ENCODE data around the gene HCRTR1.
"Not testable (repeated sequence)": the region's sequence is repeated elsewhere in the genome, so short reads cannot be mapped to it uniquely, and the experiment has no call there.

Gene HCRTR1

GRCh38 chr1:31581821-31582810 lies 35.4 kb upstream of the HCRTR1 start:
- no peak for DNase-seq (ENCODE audit: low spot score)

DNA sequence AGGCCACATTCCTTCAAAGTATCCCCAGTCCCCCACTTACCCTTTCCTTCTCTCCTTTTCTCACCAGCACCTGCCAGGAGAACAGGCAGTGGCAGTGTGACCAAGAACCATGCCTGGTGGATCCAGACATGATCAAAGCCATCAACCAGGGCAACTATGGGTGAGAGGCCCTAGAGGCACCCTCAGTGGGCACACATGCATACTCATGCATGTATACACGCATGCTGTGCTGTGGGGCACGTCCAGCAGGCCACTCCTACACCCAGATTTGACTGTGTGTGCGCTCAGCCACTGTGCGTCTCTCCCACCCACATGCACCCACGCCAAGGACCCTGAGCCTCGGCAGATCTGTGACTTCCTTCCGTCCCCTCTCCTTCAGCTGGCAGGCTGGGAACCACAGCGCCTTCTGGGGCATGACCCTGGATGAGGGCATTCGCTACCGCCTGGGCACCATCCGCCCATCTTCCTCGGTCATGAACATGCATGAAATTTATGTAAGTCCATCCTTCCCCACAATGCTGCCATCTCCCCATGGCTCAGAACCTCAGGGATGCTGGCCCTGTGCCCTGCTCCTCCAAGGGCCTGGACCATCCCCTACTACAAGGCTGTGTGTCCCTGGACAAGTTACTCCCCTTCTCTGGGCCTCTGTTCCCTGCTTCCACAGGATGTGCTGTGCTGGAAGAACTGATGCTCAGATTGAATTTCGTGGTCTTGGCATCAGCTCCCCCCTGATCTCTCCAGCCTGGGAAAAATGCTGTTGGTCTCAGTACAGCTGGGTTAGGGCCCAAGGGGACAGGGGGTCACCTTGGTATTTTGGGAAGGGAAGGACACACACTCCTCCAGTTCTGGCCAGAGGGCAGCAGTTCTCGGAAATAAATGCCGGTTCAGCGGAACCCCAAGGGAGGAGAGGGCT lies 34.2 kb upstream of the HCRTR1 start:
- DNase-seq (ENCODE audit: low spot score), result no peak

DNA sequence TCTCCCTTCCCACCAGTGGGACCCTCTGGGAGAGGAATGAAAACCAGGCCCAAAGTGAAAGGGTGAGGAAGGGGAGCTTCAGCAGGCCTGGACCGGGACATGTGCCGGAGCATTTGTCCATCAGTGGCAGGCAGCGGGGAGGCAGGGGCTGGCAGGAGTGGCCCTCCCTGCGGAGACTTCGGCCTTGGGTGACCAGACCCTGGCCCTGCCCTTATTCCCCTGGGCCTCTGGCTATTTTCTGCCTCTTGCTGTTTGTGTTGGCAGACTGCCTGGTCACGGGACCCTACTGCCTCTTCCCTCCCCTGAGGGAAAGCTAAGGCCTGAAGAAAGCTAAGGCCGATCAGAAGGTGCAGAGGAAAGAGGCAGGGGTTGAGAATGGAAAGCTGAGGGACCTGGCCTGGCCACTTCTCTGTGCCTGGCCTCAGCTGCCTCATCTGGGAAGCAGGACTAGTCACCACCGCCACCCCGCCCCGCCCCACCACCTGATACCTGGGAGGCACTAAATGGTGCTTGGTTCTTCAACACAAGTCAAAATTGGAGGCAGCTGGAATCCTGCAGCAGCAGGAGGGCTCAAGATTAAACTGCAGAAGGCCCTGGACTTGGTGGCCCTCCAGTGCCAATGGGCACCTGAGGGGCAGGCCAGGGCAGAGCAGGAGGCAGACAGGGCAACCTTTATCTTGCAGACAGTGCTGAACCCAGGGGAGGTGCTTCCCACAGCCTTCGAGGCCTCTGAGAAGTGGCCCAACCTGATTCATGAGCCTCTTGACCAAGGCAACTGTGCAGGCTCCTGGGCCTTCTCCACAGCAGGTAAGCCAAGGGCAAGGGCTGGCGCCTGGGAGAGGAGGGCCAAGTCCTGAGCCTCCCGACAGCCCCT lies 33.3 kb upstream of the HCRTR1 start:
- DNase-seq (ENCODE audit: low spot score), result no peak

GRCh38 chr1:31584869-31585735 lies 32.4 kb upstream of the HCRTR1 start:
- no peak for DNase-seq (ENCODE audit: low spot score)

GRCh38 chr1:31585736-31586365 lies 31.6 kb upstream of the HCRTR1 start:
- DNase-seq (ENCODE audit: low spot score), result no peak

GRCh38 chr1:31586376-31587327 lies 30.8 kb upstream of the HCRTR1 start:
- DNase-seq (ENCODE audit: low spot score), result no peak

- not testable (repeated sequence) for DNase-seq (ENCODE audit: low spot score)
Observed at GRCh38 chr1:31587328-31587699, 30.2 kb upstream of the HCRTR1 start.

DNA sequence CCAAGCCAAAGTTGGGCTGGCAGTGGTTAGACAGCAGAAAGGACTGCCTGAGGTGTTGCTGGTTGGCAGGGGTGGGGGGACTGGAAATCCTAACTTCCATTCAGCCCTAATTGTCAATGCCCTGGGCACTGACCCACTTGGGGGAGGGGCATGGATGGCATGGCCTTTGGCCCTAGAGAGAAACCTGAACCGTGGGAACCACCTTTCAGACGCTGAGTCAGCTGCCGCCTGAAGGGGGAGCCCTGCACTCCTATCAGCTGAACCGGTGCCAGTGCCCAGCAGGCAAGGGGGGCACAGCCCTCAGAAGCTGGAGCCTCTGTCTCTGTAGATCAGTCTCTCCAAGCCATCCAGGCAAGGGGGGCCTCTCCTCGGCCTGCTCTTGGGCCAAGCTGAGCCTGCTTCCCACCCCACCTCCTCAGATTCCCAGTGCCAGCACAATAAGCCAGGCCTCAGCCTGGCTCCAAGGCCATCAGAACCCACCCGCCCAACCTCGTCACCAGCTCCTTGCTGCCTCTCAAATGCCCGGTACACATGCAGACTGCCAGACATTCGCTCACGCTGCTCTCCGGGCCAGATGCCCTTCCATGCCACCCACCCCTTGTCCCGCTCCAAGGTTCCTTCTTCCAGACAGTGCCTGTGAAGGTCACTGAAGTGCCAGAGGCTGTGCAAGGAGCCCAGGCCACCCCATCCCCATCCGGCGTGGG lies 29.6 kb upstream of the HCRTR1 start:
- peak; percentile 65 for DNase-seq (ENCODE audit: low spot score)

- DNase-seq (ENCODE audit: low spot score), result peak; percentile 45
Observed at GRCh38 chr1:31588751-31589515, 28.6 kb upstream of the HCRTR1 start.

- DNase-seq (ENCODE audit: low spot score), result peak; percentile 39
Observed at GRCh38 chr1:31591425-31592093, 25.9 kb upstream of the HCRTR1 start.

GRCh38 chr1:31592132-31592531 lies 25.4 kb upstream of the HCRTR1 start:
- no peak for DNase-seq (ENCODE audit: low spot score)

- DNase-seq (ENCODE audit: low spot score), result no peak
Observed at GRCh38 chr1:31593136-31593665, 24.3 kb upstream of the HCRTR1 start.

DNA sequence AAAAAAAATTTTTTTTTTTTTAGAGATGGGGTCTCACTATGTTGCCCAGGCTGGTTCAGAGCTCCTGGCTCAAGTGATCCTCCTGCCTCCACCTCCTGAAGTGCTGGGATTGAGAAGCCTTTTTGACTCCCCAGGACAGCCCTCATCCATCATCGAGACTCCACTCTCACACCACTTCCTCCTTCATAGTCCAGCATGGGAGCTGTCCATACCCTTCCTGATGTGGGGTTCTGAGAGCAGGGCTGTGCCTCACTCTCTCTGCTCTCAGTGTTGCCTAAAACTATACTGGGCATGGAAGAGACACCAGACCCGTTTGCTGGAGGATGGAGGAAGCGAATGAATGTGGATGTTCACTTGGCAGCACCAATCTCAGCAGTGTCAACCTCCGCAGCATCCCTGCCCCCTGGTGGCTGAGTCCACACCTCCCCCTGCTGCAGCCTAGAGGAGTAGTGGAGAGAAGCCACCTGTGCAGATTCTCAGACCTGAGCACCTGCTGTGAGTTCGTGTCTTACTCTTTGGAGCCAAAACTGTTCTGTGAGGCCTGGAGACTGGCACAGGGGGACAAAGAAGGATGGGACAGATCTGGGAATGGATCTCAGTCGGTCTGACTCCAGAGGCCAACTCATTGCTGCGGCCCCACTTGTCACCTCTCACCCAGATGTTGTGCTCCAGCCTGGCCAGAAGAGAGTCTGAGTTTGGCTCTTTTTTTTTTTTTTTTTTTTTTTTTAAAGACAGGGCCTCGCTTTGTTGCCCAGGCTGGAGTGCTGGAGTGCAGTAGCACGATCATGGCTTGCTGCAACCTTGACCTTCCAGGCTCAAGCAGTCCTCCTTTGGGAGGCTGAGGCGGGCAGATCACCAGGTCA lies 23.5 kb upstream of the HCRTR1 start:
- DNase-seq (ENCODE audit: low spot score), result peak; percentile 82

- DNase-seq (ENCODE audit: low spot score), result no peak
Observed at GRCh38 chr1:31595836-31596736, 21.4 kb upstream of the HCRTR1 start.

DNA sequence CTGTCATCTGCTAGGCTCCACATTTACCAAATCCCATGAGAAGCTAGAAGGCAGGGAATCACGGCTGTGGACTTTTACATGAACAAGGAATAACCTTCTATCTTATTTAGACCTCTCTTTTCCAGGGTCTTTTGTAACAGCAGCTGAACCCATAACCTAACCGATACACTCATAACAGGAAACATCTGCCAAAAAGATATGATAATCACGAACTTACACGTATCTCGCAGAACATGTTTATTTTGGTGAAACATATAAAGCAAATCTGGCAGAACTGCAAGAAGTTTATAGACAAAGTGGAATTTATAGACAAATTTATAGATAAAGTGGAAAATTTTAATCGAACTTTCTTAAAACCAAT lies 20.8 kb upstream of the HCRTR1 start:
- DNase-seq (ENCODE audit: low spot score), result no peak
